Fibroblast of the aortic adventitia (primary cell): Measurements from ENCODE around the gene CLPTM1. TPM values are rescaled to one million over a fixed set of nuclear protein-coding genes. Genes with fewer than 3 reads are reported as not detected.
A peak's percentile ranks its signal among the peaks of the same experiment; 100 is the strongest.
"Not testable (repeated sequence)": the region's sequence is repeated elsewhere in the genome, so short reads cannot be mapped to it uniquely, and the experiment has no call there.

Source experiments
- DNase-seq: peaks from one replicate; pipeline ENCODE4 v3.0.0-alpha.2; 2010; ENCODE audit warnings: low read depth
- H3K4me3 ChIP-seq: 2 replicates; pipeline ENCODE4 v1.5.1; 2011; ENCODE audit warnings: low read depth, mild to moderate bottlenecking, control low read depth, low read length, moderate library complexity
- CTCF ChIP-seq: IDR thresholded peaks from 2 replicates; pipeline ENCODE4 v1.5.1; 2011; ENCODE audit warnings: mild to moderate bottlenecking, low read length, control low read depth, inconsistent platforms; ENCODE audit not compliant: insufficient read depth
- total RNA-seq: library from RNA; depleted of rRNA; stranded (reverse); fragments of >200 nt; gene quantifications from 2 replicates; pipeline ENCODE4 v1.2.3, GENCODE V29; 2012; ENCODE audit warnings: low replicate concordance

Gene CLPTM1
- total RNA-seq, 1 donor: 39.0 TPM

- TF ChIP-seq CTCF: no peak
- DNase-seq: no peak
- no peak overlapping the region for H3K4me3 ChIP-seq
These were observed 38.3 kb downstream of the CLPTM1 start for GRCh38 chr19:44993526-44993925.

GRCh38 chr19:44993926-44994537, 38.9 kb downstream of the CLPTM1 start:
- DNase-seq: no peak
- H3K4me3 ChIP-seq: no peak overlapping the region
- TF ChIP-seq CTCF: no peak

- TF ChIP-seq CTCF: no peak
- H3K4me3 ChIP-seq: no peak overlapping the region
- DNase-seq: no peak
These were observed 42.8 kb downstream of the CLPTM1 start for GRCh38 chr19:44998025-44998424.

GRCh38 chr19:44999131-44999925, 44.1 kb downstream of the CLPTM1 start:
- not testable (repeated sequence) for DNase-seq, H3K4me3 ChIP-seq

GRCh38 chr19:45000665-45001064, 45.5 kb downstream of the CLPTM1 start:
- not testable (repeated sequence) for DNase-seq

GRCh38 chr19:45001087-45001739, 46.0 kb downstream of the CLPTM1 start, which contains the start of gene RELB:
RELB (plus strand) TSS chr19:45001464; CDS start chr19:45001580, 116 bp downstream.
- DNase-seq: peak; percentile 80
- H3K4me3 ChIP-seq: peak within 1 kb of the TSS; percentile 82
- TF ChIP-seq CTCF: no peak

More at GRCh38 chr19:45000665-45001064, 45.5 kb downstream of the CLPTM1 start:
- H3K4me3 ChIP-seq: peak overlapping the region; percentile 62

- H3K4me3 ChIP-seq: no peak overlapping the region
- no peak for TF ChIP-seq CTCF
- no peak for DNase-seq
These were observed 48.3 kb downstream of the CLPTM1 start for GRCh38 chr19:45003485-45003884.
